NOMO-1 treated with dmso at 0.1 percent for 144 hours (cell line): Measurements from ENCODE around the gene TVP23C.

Source experiments
- DNase-seq: peaks from one replicate; lab custom pipeline; 2025; ENCODE audit not compliant: unreplicated experiment; lab: John Stamatoyannopoulos, UW

TVP23C gene

DNA sequence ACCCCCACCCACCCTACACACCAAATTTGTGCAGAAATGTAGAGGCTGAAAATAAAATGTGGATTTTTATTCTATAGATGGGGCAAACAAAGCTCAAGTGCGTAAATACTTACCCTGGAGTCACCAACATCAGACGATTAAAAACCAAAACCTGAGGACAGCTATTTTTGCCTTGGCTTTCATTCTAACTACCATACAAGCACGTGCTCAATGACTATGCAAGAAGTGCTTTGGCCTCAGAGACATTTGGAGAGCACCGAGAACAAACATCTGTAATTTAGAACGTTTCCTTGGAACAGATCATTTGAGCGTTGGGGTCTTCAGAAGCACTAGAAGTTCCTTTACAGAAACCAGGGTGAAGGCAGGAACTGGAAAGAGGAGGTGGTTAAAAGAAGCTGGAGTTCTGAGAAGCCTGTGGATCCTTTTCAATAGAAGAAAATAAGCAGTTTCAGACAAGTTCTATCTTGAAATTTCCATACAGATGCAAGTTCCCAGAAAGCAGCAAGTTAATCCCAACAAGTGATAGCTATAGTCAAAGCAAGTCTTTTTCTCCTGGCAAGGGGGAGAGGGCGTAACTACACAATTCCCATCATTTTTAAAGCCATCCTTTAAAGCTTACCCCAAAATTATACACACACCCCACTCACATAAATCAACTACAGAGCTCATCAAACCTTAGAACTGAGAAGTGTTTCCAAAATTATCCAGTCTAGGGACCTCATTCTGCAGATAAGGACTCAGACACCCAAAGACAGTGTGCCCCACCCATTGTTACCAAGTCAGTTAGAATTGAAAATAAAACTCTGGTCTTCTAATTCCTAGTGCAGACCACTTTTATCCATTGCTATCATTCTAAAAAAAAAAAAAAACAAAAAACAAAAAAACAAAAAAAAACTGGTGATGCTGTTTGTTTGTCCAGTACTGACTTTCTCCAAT lies 66.3 kb downstream of the TVP23C start:
- DNase-seq: no peak

DNA sequence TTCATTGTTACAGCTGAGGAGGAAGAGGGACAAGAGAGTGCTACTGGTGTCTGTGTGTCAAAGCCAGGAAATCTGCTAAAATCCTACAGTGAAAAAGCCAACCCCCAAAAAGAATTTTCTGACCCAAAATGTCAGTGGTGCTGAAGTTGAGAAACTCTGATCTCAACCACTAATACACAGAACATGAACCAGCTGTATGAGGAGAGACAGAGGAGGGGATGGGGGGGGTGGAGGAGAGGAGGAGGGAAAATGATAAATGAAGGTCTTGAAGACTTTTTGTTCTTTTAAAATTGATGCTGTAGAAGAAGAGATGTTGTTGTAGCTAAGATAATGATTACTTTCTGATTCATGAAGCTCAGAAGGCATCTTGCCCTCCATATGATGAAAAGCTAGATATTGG lies 68.5 kb downstream of the TVP23C start:
- no peak for DNase-seq

DNA sequence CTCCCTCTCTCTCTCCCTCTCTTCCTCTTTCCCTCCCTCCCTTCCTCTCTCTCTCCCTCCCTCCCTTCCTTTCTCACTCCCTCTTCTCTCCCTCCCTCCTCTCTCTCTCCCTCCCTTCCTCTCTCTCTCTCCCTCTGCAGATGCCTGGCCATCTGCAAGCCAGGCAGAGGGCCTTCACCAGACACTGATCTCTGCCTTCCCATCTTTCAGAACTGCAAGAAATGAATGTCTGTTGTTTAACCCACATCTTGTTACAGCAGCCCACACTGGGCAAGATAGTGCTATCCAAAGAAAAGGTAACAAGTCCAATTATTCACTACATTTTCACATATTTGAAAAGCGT lies 69.6 kb downstream of the TVP23C start:
- no peak for DNase-seq

- no peak for DNase-seq
Measured at GRCh38 chr17:15492791-15493692, 70.2 kb downstream of the TVP23C start.

DNA sequence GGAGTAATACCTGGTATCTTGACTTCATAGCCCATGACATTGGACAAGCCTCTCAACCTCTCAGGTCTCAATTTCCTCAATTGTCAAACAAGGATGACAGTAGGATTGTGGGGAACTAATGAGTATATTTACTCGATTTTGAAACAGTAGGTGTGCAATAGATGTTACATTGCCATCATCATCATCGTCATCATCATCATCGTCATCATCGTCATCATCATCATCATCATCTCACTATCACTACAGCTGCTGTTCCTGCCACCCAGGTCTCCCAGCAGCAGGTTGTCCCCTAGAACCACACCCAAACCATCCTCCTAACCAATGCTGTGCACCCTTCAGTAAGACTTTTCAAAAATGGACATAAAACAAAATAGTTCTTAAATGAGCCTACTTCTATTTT lies 71.1 kb downstream of the TVP23C start:
- no peak for DNase-seq

GRCh38 chr17:15490634-15491261 lies 72.5 kb downstream of the TVP23C start:
- no peak for DNase-seq

DNA sequence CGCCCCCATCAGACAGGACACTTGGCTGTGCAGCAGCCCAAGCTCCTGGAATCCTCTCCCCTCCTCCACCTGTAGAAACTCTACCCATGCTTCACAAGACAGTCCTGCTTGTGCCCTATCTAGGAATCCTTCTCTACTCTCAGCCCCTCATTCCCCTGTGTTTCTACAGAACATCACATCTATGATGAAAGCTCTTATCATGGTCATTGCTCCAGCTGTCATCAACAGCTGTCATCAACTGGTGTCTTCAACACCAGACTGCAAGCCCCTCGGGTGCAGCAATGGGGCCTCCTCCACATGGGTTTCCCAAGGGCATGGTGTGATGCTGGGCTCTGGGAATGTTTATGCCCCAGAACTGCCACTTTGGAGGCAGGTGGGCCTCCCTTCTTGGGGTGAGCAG lies 74.7 kb downstream of the TVP23C start:
- no peak for DNase-seq

DNA sequence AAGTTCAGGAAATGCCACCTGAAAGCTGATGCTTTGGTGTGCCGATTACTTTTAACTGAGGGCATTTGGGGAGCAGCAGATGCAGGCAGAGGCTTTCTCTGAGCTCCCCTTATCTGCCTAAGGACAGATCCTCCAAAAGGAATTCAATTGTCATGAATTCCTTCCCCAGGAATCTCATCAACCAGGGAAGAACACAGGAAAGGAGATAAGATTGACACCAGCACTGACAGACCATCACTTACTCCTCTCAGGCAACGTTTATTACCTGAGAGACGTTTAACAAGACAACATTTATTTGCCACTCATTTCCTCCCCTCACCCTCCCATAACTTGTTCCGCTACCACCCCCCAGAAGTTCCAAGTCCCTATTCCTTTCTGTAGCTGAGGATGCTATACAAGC lies 78.2 kb downstream of the TVP23C start:
- DNase-seq: no peak

GRCh38 chr17:15483431-15483830 lies 79.9 kb downstream of the TVP23C start:
- no peak for DNase-seq

DNA sequence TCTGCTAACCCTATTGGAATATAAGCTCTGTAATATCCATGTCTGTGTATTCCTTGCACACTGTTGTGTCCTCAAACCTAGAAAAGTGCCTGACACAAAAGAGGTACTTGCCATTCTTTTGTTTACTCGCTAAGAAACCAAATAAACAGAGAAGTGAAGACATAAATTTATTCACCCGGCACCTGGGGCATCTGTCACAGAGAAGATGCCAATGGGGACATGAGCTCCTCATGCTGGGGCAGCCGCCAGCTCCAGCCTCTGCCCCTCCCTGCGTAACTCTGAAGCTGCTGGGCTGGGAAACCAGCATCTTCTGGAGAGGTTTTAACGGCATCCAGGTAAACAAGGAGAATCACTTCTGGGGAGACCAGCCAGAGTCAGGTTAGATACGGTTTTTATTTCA lies 80.8 kb downstream of the TVP23C start:
- no peak for DNase-seq

DNA sequence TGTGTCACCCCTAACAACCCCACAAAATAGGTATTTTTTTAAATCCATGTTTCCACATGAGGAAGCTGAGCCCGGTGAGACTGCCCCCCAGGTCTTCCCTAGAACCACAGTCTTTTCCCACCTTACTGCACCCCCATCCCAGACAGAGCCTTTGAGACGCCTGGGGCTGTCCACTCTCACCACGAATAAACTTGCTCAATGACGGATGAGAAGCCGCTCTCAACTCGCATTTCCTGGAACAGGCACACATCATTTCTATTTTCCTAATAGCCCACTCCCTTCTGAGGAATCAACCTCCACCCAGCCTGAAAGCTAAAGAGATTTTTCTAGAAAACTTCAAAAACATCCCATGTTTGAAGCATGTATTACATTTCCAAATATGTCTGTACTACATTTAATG lies 81.8 kb downstream of the TVP23C start:
- no peak for DNase-seq

GRCh38 chr17:15480204-15480603 lies 83.1 kb downstream of the TVP23C start:
- DNase-seq: no peak

GRCh38 chr17:15479703-15480102 lies 83.6 kb downstream of the TVP23C start:
- DNase-seq: no peak

- no peak for DNase-seq
Measured at GRCh38 chr17:15478845-15479244, 84.4 kb downstream of the TVP23C start.

GRCh38 chr17:15475631-15476354 lies 87.5 kb downstream of the TVP23C start:
- no peak for DNase-seq

- no peak for DNase-seq
Measured at GRCh38 chr17:15472891-15473290, 90.4 kb downstream of the TVP23C start.

DNA sequence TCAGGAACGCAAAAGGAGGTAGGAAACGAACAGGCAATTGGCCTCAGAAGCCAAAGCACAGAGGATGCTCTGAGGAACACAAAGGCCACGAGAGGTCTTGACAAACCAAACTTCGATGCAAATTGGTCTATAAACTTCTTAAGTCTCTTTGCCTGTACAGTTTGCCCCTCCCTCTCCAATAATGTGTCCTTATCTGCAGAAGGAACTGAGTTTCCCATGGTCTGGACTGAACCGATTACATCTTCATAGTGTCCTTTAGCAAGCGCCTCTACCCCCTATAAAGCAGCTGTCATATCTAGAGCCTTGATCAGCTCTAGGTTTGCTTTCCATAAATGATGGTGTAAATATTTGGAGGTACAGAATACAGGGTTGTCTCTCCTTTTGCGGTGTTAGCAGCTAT lies 92.7 kb downstream of the TVP23C start:
- DNase-seq: no peak

DNA sequence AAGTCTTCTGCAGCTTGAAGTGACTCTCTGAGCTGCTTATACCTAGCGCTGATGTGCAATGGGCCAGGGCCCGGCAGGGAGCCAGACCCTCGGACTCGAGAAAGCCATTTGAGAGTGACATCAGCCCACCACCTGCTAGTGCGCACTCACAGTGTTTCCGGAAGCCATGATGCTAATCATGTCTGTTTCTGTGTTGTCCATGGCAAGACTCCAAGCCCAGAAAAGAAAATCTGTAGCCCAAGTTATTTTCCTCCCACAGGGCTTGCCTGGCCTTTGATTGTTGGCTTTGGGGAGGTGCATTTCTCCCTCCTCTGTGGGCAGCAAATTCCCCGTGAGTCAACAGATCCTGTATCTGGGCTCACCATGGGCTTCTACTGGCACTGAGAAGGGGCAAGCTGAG lies 94.0 kb downstream of the TVP23C start:
- no peak for DNase-seq

- no peak for DNase-seq
Measured at GRCh38 chr17:15468126-15468525, 95.2 kb downstream of the TVP23C start.

DNA sequence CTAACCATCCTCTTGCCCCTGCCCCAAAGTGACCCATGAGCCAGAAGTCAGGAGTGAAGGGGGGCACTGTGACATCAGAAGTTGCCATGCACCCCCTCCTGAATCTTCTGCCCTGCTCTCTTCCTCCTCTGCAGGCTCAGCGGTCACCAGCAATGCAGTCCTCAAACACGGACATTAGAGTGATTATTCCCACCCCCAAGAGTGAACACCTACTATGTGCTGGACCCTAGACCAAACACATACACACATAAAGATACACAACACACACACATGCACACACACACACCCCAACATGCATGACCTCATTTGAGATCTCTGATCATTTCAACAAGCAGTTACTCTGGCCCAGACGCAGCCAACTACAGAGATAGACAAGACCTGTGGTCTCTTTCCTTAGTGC lies 95.7 kb downstream of the TVP23C start, which contains the start of gene CDRT4:
Gene CDRT4 (minus strand): TSS at position 30 of the 400 bp plus-strand sequence. CDS start 27,383 bp downstream, outside the sequence.
- no peak for DNase-seq

DNA sequence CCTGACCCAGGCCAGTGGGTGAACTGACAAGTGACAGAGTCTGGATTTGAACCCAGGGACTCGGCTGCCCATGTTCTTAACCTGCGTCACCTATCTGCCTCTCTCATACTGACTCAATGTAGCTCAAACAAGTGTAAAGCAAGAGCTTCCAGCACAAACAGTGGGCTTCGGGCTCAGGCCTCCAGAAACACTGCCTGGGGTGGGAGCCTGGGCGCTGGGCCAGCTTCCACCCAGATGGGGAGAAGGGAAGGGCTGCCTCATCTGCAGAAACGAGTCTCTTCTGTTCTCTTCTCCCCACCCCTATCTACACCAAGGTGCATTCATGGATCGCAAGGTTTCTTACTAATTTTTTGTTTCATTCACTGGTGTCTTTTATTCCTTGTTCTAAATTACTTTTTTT lies 97.2 kb downstream of the TVP23C start:
- DNase-seq: no peak
